Caco-2 (cell line): ENCODE data around the gene AMPD3. TPM values are rescaled to one million over a fixed set of nuclear protein-coding genes. Genes with fewer than 3 reads are reported as not detected.

Experiments used
- BruUV-seq: library from RNA; stranded (reverse); fragments of 400-500 nt; replicated peaks from 2 replicates; lab custom pipeline; 2021; lab: Mats Ljungman, UMichigan
- CTCF ChIA-PET: fragments of 300-600 bp; sonication (Branson Sonifier 250); formaldehyde crosslinking; loops from one replicate; lab custom pipeline; 2022; ENCODE audit warnings: antibody characterized with exemption; lab: Charles Lee
- POLR2A ChIA-PET: fragments of 300-600 bp; sonication (Branson Sonifier 250); formaldehyde crosslinking; loops from one replicate; lab custom pipeline; 2022; ENCODE audit warnings: antibody characterized with exemption; lab: Charles Lee
- DNase-seq, 2 experiments: peaks; one replicate each; pipeline versions ENCODE4 v3.0.0 to v3.0.0-alpha.2; 2020 to 2022
- H3K27me3 ChIP-seq: replicated peaks from 2 replicates; pipeline ENCODE4 v1.6.0; 2011; ENCODE audit warnings: low read length; ENCODE audit not compliant: control insufficient read depth, insufficient read depth
- H3K36me3 ChIP-seq: 2 replicates; pipeline ENCODE4 v1.5.1; 2011; ENCODE audit warnings: low read length; ENCODE audit not compliant: control insufficient read depth, insufficient read depth
- H3K4me1 ChIP-seq: fragments of 250-450 bp; sonication (Bioruptor Pico); 2 replicates; pipeline ENCODE4 v1.5.1; 2020; ENCODE audit warnings: mild to moderate bottlenecking
- H3K4me3 ChIP-seq: 2 replicates; pipeline ENCODE4 v1.5.1; 2011; ENCODE audit warnings: low read depth, mild to moderate bottlenecking, control low read depth, low read length
- H3K9me3 ChIP-seq: fragments of 250-450 bp; sonication (Bioruptor Pico); 2 replicates; pipeline ENCODE4 v1.5.1; 2020; ENCODE audit warnings: mild to moderate bottlenecking, moderate library complexity
- H3K27ac Mint-ChIP-seq: one replicate; pipeline ENCODE4 v1.8.0; 2022; ENCODE audit warnings: mixed read lengths; ENCODE audit not compliant: unreplicated experiment
- H3K27me3 Mint-ChIP-seq: one replicate; pipeline ENCODE4 v1.8.0; 2022; ENCODE audit warnings: mixed read lengths; ENCODE audit not compliant: insufficient read depth, unreplicated experiment
- H3K36me3 Mint-ChIP-seq: one replicate; pipeline ENCODE4 v1.8.0; 2022; ENCODE audit warnings: mild to moderate bottlenecking, mixed read lengths; ENCODE audit not compliant: insufficient read depth, unreplicated experiment
- H3K4me1 Mint-ChIP-seq: one replicate; pipeline ENCODE4 v1.8.0; 2022; ENCODE audit warnings: low read depth, mixed read lengths; ENCODE audit not compliant: unreplicated experiment
- H3K4me3 Mint-ChIP-seq: one replicate; pipeline ENCODE4 v1.8.0; 2022; ENCODE audit warnings: mild to moderate bottlenecking, moderate library complexity, mixed read lengths; ENCODE audit not compliant: unreplicated experiment
- H3K9me3 Mint-ChIP-seq: one replicate; pipeline ENCODE4 v1.8.0; 2022; ENCODE audit warnings: mixed read lengths; ENCODE audit not compliant: unreplicated experiment
- intact Hi-C: fragments of 100-400 bp; cut with micrococcal nuclease; formaldehyde crosslinking; loops from one replicate; pipeline ENCODE4 v1.10.0; 2022; ENCODE audit not compliant: unreplicated experiment
- total RNA-seq: library from RNA; stranded (reverse); gene quantifications from 2 replicates; pipeline ENCODE4 v1.2.3, GENCODE V29; 2022
- TF ChIP-seq, protein P1 (sequence below), 2 experiments: fragments of 200-600 bp in 1 of 2; IDR thresholded peaks; 1 replicate in 1 of 2; 2 replicates in 1 of 2; pipeline versions ENCODE4 v1.5.1 to v1.8.0; 2011 to 2022; ENCODE audit warnings: antibody characterized with exemption in 1 of 2, control low read depth in 1 of 2, inconsistent platforms in 1 of 2, low read depth in 1 of 2, low read length in 1 of 2, mild to moderate bottlenecking in 1 of 2, moderate library complexity in 1 of 2; ENCODE audit not compliant: insufficient read depth in 1 of 2, severe bottlenecking in 1 of 2, unreplicated experiment in 1 of 2

AMPD3 gene
- total RNA-seq, 1 experiment from 2014 or later: 13.4 TPM

DNA sequence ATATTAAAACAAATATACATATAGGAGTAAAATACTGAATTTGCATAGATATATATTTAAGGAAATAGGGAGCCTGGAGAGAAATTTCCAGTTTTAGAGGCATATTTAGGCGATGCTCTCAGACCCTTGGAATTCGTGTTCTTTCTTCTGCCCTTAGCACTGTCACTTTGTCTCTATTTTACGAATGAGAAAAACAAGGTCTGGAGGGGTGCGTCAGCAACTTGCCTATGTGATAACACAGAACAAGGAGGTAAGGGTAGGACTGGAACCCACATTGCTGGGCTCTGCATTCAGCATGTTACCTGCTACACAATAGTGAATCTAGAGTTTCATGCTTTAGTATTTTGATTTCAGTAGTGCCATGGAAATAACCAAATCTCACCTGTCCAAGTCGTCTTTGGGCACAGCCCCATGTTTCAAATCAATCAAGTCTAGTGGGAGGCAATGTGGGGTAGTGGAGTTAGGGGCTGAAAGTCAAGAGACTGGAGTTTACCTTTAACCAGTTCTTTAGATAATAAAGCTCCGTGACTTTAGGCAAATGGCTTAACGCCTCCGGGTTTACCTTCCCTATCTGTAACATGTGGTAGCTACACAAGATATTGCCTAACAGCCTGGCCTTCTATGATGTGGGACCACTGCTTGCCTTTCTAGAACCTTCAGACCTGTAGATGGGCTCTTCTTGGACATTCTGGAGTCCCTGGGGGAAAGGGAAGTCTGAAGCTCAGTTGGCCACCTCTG, 44.8 kb upstream of the AMPD3 start:
- Histone ChIP-seq H3K4me3 (no peak overlapping the region), H3K27me3 (no peaks in the 10 kb centered on the region), H3K9me3 (no peaks in the 10 kb centered on the region), H3K36me3 (no peaks in the 10 kb centered on the region), H3K4me1 (peaks cover 14% of the 10 kb centered on the region)
- no peak for DNase-seq
- peaks cover 14% of the 10 kb centered on the region for H3K9me3 Mint-ChIP-seq
- no peak overlapping the region for H3K4me3 Mint-ChIP-seq
- ChIA-PET POLR2A (no interaction called here), CTCF (interaction anchor here (0.5 kb wide), 1 partner anchor 325 kb away, joined by 3 read pairs; no protein-coding TSS in a partner anchor)
- no peak overlapping the region for H3K27ac Mint-ChIP-seq
- intact Hi-C loops: no loop called here
- H3K4me1 Mint-ChIP-seq: peaks cover 16% of the 10 kb centered on the region
- no TSS peak for BruUV-seq
- TF ChIP-seq, protein P1, sequence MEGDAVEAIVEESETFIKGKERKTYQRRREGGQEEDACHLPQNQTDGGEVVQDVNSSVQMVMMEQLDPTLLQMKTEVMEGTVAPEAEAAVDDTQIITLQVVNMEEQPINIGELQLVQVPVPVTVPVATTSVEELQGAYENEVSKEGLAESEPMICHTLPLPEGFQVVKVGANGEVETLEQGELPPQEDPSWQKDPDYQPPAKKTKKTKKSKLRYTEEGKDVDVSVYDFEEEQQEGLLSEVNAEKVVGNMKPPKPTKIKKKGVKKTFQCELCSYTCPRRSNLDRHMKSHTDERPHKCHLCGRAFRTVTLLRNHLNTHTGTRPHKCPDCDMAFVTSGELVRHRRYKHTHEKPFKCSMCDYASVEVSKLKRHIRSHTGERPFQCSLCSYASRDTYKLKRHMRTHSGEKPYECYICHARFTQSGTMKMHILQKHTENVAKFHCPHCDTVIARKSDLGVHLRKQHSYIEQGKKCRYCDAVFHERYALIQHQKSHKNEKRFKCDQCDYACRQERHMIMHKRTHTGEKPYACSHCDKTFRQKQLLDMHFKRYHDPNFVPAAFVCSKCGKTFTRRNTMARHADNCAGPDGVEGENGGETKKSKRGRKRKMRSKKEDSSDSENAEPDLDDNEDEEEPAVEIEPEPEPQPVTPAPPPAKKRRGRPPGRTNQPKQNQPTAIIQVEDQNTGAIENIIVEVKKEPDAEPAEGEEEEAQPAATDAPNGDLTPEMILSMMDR (IDR thresholded peaks at IDR 0.05; ENCODE audit: insufficient read depth in 1 of 2, low read depth in 1 of 2, low read length in 1 of 2, severe bottlenecking in 1 of 2, unreplicated experiment in 1 of 2): no peak
- peaks cover 11% of the 10 kb centered on the region for H3K36me3 Mint-ChIP-seq
- no peaks in the 10 kb centered on the region for H3K27me3 Mint-ChIP-seq

- Histone ChIP-seq H3K4me3 (no peak overlapping the region), H3K9me3 (no peaks in the 10 kb centered on the region), H3K27me3 (no peaks in the 10 kb centered on the region), H3K36me3 (no peaks in the 10 kb centered on the region), H3K4me1 (peaks cover 10% of the 10 kb centered on the region)
- Mint-ChIP-seq H3K27ac (no peak overlapping the region), H3K9me3 (peaks cover 14% of the 10 kb centered on the region), H3K4me3 (no peak overlapping the region), H3K4me1 (peaks cover 13% of the 10 kb centered on the region), H3K36me3 (peaks cover 11% of the 10 kb centered on the region), H3K27me3 (no peaks in the 10 kb centered on the region)
- no peak for DNase-seq
- CTCF ChIA-PET: interaction anchor here (0.5 kb wide), 1 partner anchor 324 kb away, joined by 3 read pairs; no protein-coding TSS in a partner anchor
- POLR2A ChIA-PET: no interaction called here
- BruUV-seq: no TSS peak
- TF ChIP-seq, protein P1 (IDR thresholded peaks at IDR 0.05; ENCODE audit: insufficient read depth in 1 of 2, low read depth in 1 of 2, low read length in 1 of 2, severe bottlenecking in 1 of 2, unreplicated experiment in 1 of 2): no peak
- intact Hi-C loops: no loop called here
These were observed 44.2 kb upstream of the AMPD3 start for GRCh38 chr11:10410844-10411200.

GRCh38 chr11:10412266-10412665, 42.8 kb upstream of the AMPD3 start:
- no peak overlapping the region for H3K4me3 Mint-ChIP-seq
- TF ChIP-seq, protein P1 (IDR thresholded peaks at IDR 0.05; ENCODE audit: insufficient read depth in 1 of 2, low read depth in 1 of 2, low read length in 1 of 2, severe bottlenecking in 1 of 2, unreplicated experiment in 1 of 2): no peak
- no peak overlapping the region for H3K27ac Mint-ChIP-seq
- no peaks in the 10 kb centered on the region for H3K36me3 ChIP-seq
- H3K4me1 Mint-ChIP-seq: peaks cover 7% of the 10 kb centered on the region
- ChIA-PET POLR2A (no interaction called here), CTCF (no interaction called here)
- H3K36me3 Mint-ChIP-seq: peaks cover 11% of the 10 kb centered on the region
- no peak for DNase-seq
- H3K9me3 ChIP-seq: no peaks in the 10 kb centered on the region
- H3K27me3 Mint-ChIP-seq: no peaks in the 10 kb centered on the region
- H3K9me3 Mint-ChIP-seq: peaks cover 14% of the 10 kb centered on the region
- no peaks in the 10 kb centered on the region; the same call in 1 of the 2 replicates for H3K4me1 ChIP-seq
- no TSS peak for BruUV-seq
- no peaks in the 10 kb centered on the region for H3K27me3 ChIP-seq
- H3K4me3 ChIP-seq: no peak overlapping the region
- intact Hi-C loops: no loop called here
